Uterus (tissue), 2 donors: ENCODE data around the gene EFTUD2.

Experiments
- POLR2A ChIP-seq, 2 donors: fragments of 450-650 bp; IDR thresholded peaks; one replicate each; pipeline ENCODE4 v1.6.1; 2016; ENCODE audit warnings: antibody characterized with exemption in 2 of 2, mild to moderate bottlenecking in 1 of 2, moderate library complexity in 1 of 2
- TF ChIP-seq, protein P1 (sequence below), 4 experiments: fragments of 200-600 bp in 2 of 4; fragments of 450-650 bp in 2 of 4; sonication (generic) in 2 of 4; IDR thresholded peaks; one replicate each; pipeline ENCODE4 v1.5.1; 2016 to 2019; ENCODE audit warnings: antibody characterized with exemption in 4 of 4, mild to moderate bottlenecking in 2 of 4, moderate library complexity in 1 of 4

DNA sequence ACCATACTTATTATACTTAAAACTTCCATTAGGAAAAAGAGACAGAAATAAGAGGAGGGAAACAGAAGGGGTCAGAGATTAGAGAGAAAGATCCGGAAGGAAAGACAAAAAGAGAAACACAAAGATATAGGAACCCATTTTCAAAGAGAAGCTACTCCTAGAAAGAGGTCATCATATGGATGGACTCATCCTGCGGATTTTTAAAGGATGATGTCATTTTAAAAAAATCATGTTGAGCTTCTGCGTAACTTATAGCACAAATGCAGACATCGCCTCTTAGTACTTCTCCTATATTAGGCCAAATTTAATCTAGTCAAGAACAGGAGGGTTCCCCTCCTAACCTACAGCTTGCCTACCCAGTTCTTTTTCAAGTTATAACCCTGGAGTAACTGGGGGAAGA is 18.1 kb downstream of the EFTUD2 start:
- no peak for TF ChIP-seq POLR2A (IDR thresholded peaks at IDR 0.05)
- TF ChIP-seq, protein P1, sequence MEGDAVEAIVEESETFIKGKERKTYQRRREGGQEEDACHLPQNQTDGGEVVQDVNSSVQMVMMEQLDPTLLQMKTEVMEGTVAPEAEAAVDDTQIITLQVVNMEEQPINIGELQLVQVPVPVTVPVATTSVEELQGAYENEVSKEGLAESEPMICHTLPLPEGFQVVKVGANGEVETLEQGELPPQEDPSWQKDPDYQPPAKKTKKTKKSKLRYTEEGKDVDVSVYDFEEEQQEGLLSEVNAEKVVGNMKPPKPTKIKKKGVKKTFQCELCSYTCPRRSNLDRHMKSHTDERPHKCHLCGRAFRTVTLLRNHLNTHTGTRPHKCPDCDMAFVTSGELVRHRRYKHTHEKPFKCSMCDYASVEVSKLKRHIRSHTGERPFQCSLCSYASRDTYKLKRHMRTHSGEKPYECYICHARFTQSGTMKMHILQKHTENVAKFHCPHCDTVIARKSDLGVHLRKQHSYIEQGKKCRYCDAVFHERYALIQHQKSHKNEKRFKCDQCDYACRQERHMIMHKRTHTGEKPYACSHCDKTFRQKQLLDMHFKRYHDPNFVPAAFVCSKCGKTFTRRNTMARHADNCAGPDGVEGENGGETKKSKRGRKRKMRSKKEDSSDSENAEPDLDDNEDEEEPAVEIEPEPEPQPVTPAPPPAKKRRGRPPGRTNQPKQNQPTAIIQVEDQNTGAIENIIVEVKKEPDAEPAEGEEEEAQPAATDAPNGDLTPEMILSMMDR (IDR thresholded peaks at IDR 0.05) = no peak
